HAP-1 (cell line): ENCODE results near the gene HSD17B8.

ENCODE experiments used
- DNase-seq, 2 experiments: peaks; one replicate each; pipeline ENCODE4 v3.0.0-alpha.2; 2016 to 2020; ENCODE audit warnings: low spot score in 2 of 2
- H3K27me3 ChIP-seq: fragments of 250-450 bp; sonication (Bioruptor Pico); 2 replicates; pipeline ENCODE4 v1.5.1; 2020; ENCODE audit warnings: low read depth, mild to moderate bottlenecking, moderate library complexity
- H3K36me3 ChIP-seq: fragments of 250-450 bp; sonication (Bioruptor Pico); replicated peaks from 2 replicates; pipeline ENCODE4 v1.5.1; 2020; ENCODE audit warnings: mild to moderate bottlenecking
- H3K4me1 ChIP-seq: fragments of 250-450 bp; sonication (Bioruptor Pico); 2 replicates; pipeline ENCODE4 v1.5.1; 2020; ENCODE audit warnings: mild to moderate bottlenecking
- H3K4me3 ChIP-seq: fragments of 250-450 bp; sonication (Bioruptor Pico); 2 replicates; pipeline ENCODE4 v1.5.1; 2020; ENCODE audit warnings: mild to moderate bottlenecking, moderate library complexity
- H3K9me3 ChIP-seq: fragments of 250-450 bp; sonication (Bioruptor Pico); 2 replicates; pipeline ENCODE4 v1.5.1; 2020; ENCODE audit warnings: mild to moderate bottlenecking, moderate library complexity
- in situ Hi-C: fragments of 300-500 bp; cut with MboI; formaldehyde crosslinking; loops from 3 replicates; pipeline ENCODE4 v1.14.3; 2020; ENCODE audit warnings: low sequenced_read_pairs, inconsistent platforms, mixed read lengths

The HSD17B8 gene

DNA sequence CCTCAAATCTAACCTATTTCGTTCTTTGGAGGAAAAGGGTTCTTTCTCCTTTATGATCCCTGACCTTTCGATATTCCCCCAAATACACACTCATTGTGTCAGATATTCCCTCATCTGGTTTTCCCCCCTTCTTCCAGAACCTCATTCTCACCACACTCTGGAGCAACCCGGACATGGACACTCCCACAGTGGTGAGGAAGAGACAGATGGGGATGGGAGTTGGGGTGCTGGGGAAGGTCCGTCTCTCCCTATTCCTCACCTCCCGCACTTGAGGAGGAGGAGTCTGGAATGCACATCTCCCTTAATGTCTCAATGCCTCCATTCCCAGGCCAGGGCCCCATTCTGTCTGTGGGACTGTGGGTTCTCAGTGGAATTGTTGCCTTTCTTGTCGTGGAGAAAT, 2.5 kb upstream of the HSD17B8 start:
- no peak for DNase-seq
- H3K4me1 ChIP-seq, result peaks cover 30% of the 10 kb centered on the region
- H3K27me3 ChIP-seq, result no peaks in the 10 kb centered on the region
- peaks cover 31% of the 10 kb centered on the region for H3K36me3 ChIP-seq
- H3K4me3 ChIP-seq, result peak overlapping the region; percentile 83
- in situ Hi-C loops, result no loop called here
- H3K9me3 ChIP-seq, result no peaks in the 10 kb centered on the region

DNA sequence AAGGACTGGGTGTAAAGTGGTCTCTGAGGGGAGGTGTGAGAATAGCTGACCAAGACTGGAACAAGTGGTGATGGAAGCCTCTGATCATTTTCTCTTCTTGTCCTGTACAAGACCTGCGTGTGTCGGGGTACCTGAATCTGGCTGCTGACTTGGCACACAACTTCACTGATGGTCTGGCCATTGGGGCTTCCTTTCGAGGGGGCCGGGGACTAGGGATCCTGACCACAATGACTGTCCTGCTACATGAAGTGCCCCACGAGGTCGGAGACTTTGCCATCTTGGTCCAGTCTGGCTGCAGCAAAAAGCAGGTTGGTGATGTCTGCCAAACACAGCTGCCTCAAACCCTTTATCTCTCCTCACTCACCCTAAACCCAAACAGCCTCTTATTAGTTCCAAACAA, 1.7 kb upstream of the HSD17B8 start:
- Histone ChIP-seq H3K4me3 (no peak overlapping the region), H3K27me3 (no peaks in the 10 kb centered on the region), H3K4me1 (peaks cover 32% of the 10 kb centered on the region), H3K9me3 (no peaks in the 10 kb centered on the region), H3K36me3 (peaks cover 27% of the 10 kb centered on the region)
- no peak for DNase-seq
- in situ Hi-C loops, result no loop called here

DNA sequence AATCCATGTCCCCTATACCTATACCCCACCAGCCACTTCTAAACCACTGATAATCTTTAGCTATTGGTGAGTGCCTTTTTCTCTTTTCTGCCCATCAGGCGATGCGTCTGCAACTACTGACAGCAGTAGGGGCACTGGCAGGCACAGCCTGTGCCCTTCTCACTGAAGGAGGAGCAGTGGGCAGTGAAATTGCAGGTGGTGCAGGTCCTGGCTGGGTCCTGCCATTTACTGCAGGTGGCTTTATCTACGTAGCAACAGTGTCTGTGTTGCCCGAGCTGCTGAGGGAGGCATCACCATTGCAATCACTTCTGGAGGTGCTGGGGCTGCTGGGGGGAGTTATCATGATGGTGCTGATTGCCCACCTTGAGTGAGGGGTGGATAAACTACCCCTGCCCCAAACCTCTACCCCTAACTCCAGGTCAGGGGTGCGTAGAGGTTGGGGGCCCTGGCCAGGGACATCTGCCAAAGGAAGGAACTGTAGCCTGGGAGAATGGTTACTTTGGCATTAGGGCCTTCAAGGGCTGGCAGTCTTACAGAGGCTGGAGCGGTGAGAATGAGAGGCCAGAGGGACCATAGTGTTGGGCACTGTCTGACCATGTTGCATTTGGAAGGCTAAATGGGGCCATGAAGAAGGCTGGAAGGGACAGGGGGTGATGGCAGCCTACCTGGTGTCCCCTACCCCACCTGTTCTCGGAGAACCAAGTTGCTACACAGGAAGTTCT, 851 bp upstream of the HSD17B8 start:
- in situ Hi-C loops, result no loop called here
- DNase-seq, result no peak
- peaks cover 32% of the 10 kb centered on the region for H3K4me1 ChIP-seq
- H3K4me3 ChIP-seq, result peak overlapping the region; percentile 58; the same call in 1 of the 2 replicates
- no peaks in the 10 kb centered on the region for H3K9me3 ChIP-seq
- no peaks in the 10 kb centered on the region for H3K27me3 ChIP-seq
- peaks cover 27% of the 10 kb centered on the region for H3K36me3 ChIP-seq

- Histone ChIP-seq H3K36me3 (peaks cover 29% of the 10 kb centered on the region), H3K4me1 (peaks cover 36% of the 10 kb centered on the region)
Measured at GRCh38 chr6:33204165-33204414, 365 bp upstream of the HSD17B8 start.

GRCh38 chr6:33205191-33206026, 954 bp downstream of the HSD17B8 start:
- H3K36me3 ChIP-seq, result peaks cover 41% of the 10 kb centered on the region
- in situ Hi-C loops, result no loop called here

More at GRCh38 chr6:33204165-33204414, 365 bp upstream of the HSD17B8 start:
- H3K4me3 ChIP-seq, result peak overlapping the region; percentile 58
- no peak for DNase-seq
- H3K27me3 ChIP-seq, result no peaks in the 10 kb centered on the region
- in situ Hi-C loops, result no loop called here
- H3K9me3 ChIP-seq, result no peaks in the 10 kb centered on the region

GRCh38 chr6:33206027-33206863, 1.8 kb downstream of the HSD17B8 start:
- H3K27me3 ChIP-seq, result no peaks in the 10 kb centered on the region
- no peak for DNase-seq
- H3K4me1 ChIP-seq, result peaks cover 34% of the 10 kb centered on the region
- H3K9me3 ChIP-seq, result no peaks in the 10 kb centered on the region
- H3K4me3 ChIP-seq, result peak overlapping the region; percentile 93
- peaks cover 46% of the 10 kb centered on the region for H3K36me3 ChIP-seq
- in situ Hi-C loops, result no loop called here

More at GRCh38 chr6:33205191-33206026, 954 bp downstream of the HSD17B8 start:
- Histone ChIP-seq H3K4me1 (peaks cover 34% of the 10 kb centered on the region), H3K27me3 (no peaks in the 10 kb centered on the region), H3K4me3 (peak overlapping the region; percentile 58), H3K9me3 (no peaks in the 10 kb centered on the region)
- peak in 1 of 2 experiments; percentile 44 for DNase-seq

- in situ Hi-C loops, result no loop called here
- Histone ChIP-seq H3K36me3 (peaks cover 42% of the 10 kb centered on the region), H3K27me3 (no peaks in the 10 kb centered on the region), H3K4me1 (peaks cover 34% of the 10 kb centered on the region), H3K9me3 (no peaks in the 10 kb centered on the region), H3K4me3 (peak overlapping the region; percentile 93)
- DNase-seq, result peak; percentile 48 to 81
Measured at GRCh38 chr6:33206864-33207551, 2.6 kb downstream of the HSD17B8 start.

DNA sequence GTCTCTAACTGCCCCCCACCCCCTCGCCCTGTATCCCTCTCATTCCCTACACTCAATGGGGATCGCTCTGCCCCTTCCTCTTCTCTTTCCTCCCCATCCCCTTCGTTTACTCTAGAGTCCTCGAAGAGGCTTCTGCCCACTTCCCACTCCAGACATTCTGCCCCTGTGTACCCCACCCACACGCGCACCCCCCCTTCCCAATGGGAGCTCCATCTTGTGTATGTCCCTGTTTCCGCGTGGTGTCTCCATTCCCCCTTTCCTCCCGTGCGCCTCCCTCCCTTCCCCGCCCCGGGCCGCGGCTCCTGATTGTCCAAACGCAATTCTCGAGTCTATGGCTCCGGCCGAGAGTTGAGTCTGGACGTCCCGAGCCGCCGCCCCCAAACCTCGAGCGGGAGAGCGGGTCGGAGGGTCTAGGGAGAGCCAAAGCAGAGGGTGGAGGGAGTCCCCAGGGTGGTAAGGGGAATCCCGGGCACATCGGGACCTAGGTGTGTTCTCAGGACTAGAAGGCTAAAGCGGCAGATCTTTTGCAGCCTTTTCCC, 3.2 kb downstream of the HSD17B8 start:
- H3K4me1 ChIP-seq, result peaks cover 34% of the 10 kb centered on the region
- H3K27me3 ChIP-seq, result no peaks in the 10 kb centered on the region
- H3K4me3 ChIP-seq, result peak overlapping the region; percentile 93
- in situ Hi-C loops, result no loop called here
- peaks cover 41% of the 10 kb centered on the region for H3K36me3 ChIP-seq
- DNase-seq, result peak; percentile 35 to 75
- H3K9me3 ChIP-seq, result no peaks in the 10 kb centered on the region

DNA sequence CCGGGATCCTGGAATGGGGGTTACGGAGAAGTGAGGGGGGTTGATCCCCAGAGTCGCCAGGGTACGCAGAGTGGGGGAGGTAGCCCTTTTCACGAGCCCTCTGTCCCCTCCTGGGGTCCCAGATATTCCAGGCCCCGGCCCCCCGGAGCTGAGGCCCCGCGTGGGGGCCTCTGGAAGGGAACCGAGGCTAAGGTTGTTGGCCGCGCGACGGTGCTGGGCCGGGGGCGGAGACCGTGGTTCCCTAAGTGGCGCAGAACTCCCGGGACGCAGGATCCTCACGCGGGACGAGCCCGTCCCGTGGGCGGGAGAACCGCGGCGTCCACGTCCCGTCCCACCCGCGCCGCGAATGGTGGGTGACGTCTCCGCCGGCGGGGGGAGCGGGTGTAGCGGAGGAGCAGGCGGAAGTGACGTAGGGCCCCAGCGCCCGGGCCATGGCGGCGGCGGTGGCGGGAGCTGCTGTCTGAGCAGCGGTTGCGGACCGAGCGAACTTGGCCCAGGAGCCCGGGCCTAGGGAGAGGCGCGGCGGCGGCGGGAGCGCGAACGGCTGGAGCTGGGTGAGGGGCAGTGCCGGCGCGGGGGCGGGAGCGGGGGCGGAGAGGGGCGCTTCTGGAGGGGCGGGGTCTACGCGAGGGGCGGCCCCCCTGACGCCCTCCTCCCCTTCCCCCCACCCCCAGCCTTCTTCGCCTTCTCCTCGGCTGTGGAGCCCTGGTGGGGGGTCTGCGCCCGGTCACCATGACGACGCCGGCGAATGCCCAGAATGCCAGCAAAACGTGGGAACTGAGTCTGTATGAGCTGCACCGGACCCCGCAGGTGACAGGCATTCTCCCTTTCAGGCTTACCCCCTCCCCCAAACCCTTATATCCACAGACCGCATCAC, 3.9 kb downstream of the HSD17B8 start, which contains the start of gene RING1:
Gene RING1, plus strand, starts transcription at position 410 of the 877 bp plus-strand sequence. Its CDS starts 323 bp downstream, at position 733.
- peak; percentile 41 to 83 for DNase-seq
- in situ Hi-C loops, result no loop called here
- H3K4me3 ChIP-seq, result peak within 1 kb of the TSS; percentile 93
- H3K36me3 ChIP-seq, result peaks cover 35% of the 10 kb centered on the region
- no peaks in the 10 kb centered on the region for H3K27me3 ChIP-seq
- peaks cover 41% of the 10 kb centered on the region for H3K4me1 ChIP-seq
- H3K9me3 ChIP-seq, result no peaks in the 10 kb centered on the region

DNA sequence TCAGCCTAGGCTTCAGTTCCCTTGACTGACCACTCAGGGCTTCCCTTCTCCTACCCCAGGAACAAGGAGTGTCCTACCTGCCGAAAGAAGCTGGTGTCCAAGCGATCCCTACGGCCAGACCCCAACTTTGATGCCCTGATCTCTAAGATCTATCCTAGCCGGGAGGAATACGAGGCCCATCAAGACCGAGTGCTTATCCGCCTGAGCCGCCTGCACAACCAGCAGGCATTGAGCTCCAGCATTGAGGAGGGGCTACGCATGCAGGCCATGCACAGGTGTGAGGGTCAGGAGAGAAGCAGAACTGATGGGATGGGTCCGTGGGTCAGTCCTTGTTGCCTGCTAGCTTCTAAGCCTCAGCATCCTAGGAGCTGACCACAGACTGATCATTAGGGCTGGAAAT, 5.4 kb downstream of the HSD17B8 start:
- H3K4me3 ChIP-seq, result no peak overlapping the region
- H3K27me3 ChIP-seq, result no peaks in the 10 kb centered on the region
- H3K4me1 ChIP-seq, result peaks cover 41% of the 10 kb centered on the region
- no peaks in the 10 kb centered on the region for H3K9me3 ChIP-seq
- peaks cover 26% of the 10 kb centered on the region for H3K36me3 ChIP-seq
- no peak for DNase-seq
- in situ Hi-C loops, result no loop called here

- H3K27me3 ChIP-seq, result no peaks in the 10 kb centered on the region
- H3K36me3 ChIP-seq, result peaks cover 26% of the 10 kb centered on the region
- in situ Hi-C loops, result no loop called here
- no peak overlapping the region for H3K4me3 ChIP-seq
- no peaks in the 10 kb centered on the region for H3K9me3 ChIP-seq
- peaks cover 28% of the 10 kb centered on the region for H3K4me1 ChIP-seq
- DNase-seq, result no peak
Measured at GRCh38 chr6:33211136-33211535, 6.7 kb downstream of the HSD17B8 start.

DNA sequence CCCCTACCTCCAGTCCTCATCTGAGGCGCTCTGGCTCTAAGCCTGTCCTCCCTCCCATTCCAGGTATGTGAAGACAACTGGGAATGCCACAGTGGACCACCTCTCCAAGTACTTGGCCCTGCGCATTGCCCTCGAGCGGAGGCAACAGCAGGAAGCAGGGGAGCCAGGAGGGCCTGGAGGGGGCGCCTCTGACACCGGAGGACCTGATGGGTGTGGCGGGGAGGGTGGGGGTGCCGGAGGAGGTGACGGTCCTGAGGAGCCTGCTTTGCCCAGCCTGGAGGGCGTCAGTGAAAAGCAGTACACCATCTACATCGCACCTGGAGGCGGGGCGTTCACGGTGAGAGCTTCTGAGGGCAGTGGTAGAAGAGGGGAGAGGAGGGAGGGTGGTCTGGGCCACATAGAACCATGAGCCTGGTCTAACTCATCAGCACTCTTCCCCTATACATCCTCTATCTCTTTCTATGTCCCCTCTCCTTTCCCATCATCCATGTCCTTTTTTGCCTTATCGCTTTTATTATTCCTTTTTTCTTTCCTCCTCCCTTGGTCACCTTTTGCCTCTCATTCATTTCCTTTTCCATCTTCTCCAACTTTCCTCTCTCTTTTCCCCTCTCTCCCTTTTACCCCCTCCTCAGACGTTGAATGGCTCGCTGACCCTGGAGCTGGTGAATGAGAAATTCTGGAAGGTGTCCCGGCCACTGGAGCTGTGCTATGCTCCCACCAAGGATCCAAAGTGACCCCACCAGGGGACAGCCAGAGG, 7.4 kb downstream of the HSD17B8 start:
- H3K4me3 ChIP-seq, result no peak overlapping the region
- peak in 1 of 2 experiments; percentile 49 for DNase-seq
- peaks cover 21% of the 10 kb centered on the region for H3K4me1 ChIP-seq
- H3K27me3 ChIP-seq, result no peaks in the 10 kb centered on the region
- in situ Hi-C loops, result no loop called here
- H3K36me3 ChIP-seq, result peaks cover 26% of the 10 kb centered on the region
- H3K9me3 ChIP-seq, result no peaks in the 10 kb centered on the region
